Thymus (tissue), 11 donors: ENCODE measurements around the gene MKX. TPM values are rescaled to one million over a fixed set of nuclear protein-coding genes. Genes with fewer than 3 reads are reported as not detected.

Experiments used
- DNase-seq, 9 donors: peaks; one replicate each; pipeline ENCODE4 v3.0.0-alpha.2; 2013; ENCODE audit warnings: low spot score in 9 of 9, low read depth in 6 of 9, missing footprints in 1 of 9
- H3K27ac ChIP-seq, 2 donors: one replicate each; pipeline ENCODE4 v1.5.1; 2013; ENCODE audit warnings: control low read depth in 1 of 2, low read depth in 1 of 2, low read length in 1 of 2, mild to moderate bottlenecking in 1 of 2, moderate library complexity in 1 of 2
- H3K27me3 ChIP-seq, 2 donors: one replicate each; pipeline ENCODE4 v1.5.1; 2013; ENCODE audit warnings: low read length in 1 of 2; ENCODE audit not compliant: control insufficient read depth in 2 of 2, insufficient read depth in 1 of 2
- H3K36me3 ChIP-seq, 2 donors: one replicate each; pipeline ENCODE4 v1.5.1; 2013; ENCODE audit warnings: low read length in 1 of 2, mild to moderate bottlenecking in 1 of 2, moderate library complexity in 1 of 2; ENCODE audit not compliant: control insufficient read depth in 2 of 2, insufficient read depth in 2 of 2
- H3K4me1 ChIP-seq, 2 donors: one replicate each; pipeline ENCODE4 v1.5.1; 2013; ENCODE audit warnings: low read length in 2 of 2; ENCODE audit not compliant: control insufficient read depth in 2 of 2, insufficient read depth in 2 of 2
- H3K4me3 ChIP-seq, 2 donors: one replicate each; pipeline ENCODE4 v1.5.1; 2013; ENCODE audit warnings: low read length in 2 of 2, control low read depth in 1 of 2, mild to moderate bottlenecking in 1 of 2
- H3K9me3 ChIP-seq, 2 donors: one replicate each; pipeline ENCODE4 v1.5.1; 2013; ENCODE audit warnings: low read length in 1 of 2, mild to moderate bottlenecking in 1 of 2; ENCODE audit not compliant: control insufficient read depth in 2 of 2, insufficient read depth in 1 of 2
- WGBS: extraction: QIAGEN DNeasy Blood & Tissue Kit; methylation state at CpG from one replicate; pipeline ENCODE4 v1.1.7; 2013; 5-methylcytosine and 5-hydroxymethylcytosine counted together
- polyA plus RNA-seq: library from polyadenylated mRNA; stranded (reverse); fragments of 200-250 nt; gene quantifications from one replicate; pipeline ENCODE4 v1.2.3, GENCODE V29; 2013
- total RNA-seq: library from RNA; stranded (reverse); fragments of 120-200 nt; gene quantifications from one replicate; pipeline ENCODE4 v1.2.4, GENCODE V29; 2013
- donor health status: healthy.

Gene MKX
- total and polyA plus RNA-seq, 2 donors: 0.05 to 0.34 TPM

DNA sequence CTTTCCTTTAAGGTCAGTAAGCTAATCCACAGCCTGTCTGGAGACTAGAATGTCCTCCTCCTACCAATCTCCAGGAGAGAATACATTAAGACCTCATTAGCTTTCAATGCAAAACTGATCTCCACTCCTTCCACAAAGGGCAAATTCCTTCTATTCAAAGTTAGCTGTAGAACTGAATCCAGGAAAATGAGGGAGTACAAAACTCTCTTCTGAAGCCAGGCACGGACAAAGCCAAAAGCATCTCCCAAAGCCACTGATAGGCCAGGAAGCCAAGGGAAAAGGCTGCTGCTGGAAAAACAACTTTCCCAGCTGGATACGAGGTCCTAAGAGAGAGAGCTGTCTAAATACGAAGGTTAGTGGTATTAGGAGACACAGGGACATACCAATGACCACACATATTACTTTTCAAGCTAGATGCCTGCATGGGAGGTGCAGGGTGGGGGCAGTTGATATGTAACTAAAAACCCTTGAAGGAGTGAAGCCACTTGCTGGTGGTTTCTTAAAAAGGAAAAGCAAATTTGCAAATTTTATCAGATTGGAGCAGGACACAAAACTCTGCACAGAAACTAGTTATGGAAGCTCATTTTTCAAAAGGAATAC is 43.6 kb downstream of the MKX start:
- Histone ChIP-seq H3K9me3 (no peaks in the 10 kb centered on the region), H3K27me3 (peaks cover 0 to 2% of the 10 kb centered on the region in 2 donors), H3K4me3 (no peak overlapping the region), H3K36me3 (no peaks in the 10 kb centered on the region), H3K4me1 (no peaks in the 10 kb centered on the region), H3K27ac (no peak overlapping the region)
- DNase-seq: no peak
- WGBS: 90% methylated on average over 3 of the region's 3 CpGs

DNA sequence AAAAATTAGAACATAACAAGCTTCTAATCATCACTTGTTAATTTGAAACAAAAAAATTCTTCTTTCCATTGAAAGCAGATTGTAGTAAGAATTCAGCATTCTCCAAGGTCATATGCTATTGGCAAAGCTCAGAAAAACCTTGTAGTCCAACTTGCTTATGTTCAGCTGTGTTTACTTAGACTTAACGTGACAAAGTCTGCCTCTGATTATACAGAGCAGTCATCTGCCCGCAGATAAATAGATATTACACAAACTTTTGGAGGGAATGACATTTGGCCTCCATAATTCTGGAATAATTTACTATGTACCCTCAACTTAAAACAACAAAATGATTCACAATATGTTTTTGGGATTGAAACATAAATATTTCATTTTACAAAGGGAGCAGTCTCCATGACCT is 45.8 kb downstream of the MKX start:
- no peak overlapping the region for H3K4me3 ChIP-seq
- H3K4me1 ChIP-seq: no peaks in the 10 kb centered on the region
- no peak overlapping the region for H3K27ac ChIP-seq
- DNase-seq: no peak
- H3K27me3 ChIP-seq: peaks cover 0 to 2% of the 10 kb centered on the region in 2 donors
- H3K36me3 ChIP-seq: no peaks in the 10 kb centered on the region
- 95% methylated on average over 2 of the region's 2 CpGs for WGBS
- no peaks in the 10 kb centered on the region for H3K9me3 ChIP-seq

GRCh38 chr10:27698961-27699360 is 46.7 kb downstream of the MKX start:
- peaks cover 0 to 2% of the 10 kb centered on the region in 2 donors for H3K27me3 ChIP-seq

DNA sequence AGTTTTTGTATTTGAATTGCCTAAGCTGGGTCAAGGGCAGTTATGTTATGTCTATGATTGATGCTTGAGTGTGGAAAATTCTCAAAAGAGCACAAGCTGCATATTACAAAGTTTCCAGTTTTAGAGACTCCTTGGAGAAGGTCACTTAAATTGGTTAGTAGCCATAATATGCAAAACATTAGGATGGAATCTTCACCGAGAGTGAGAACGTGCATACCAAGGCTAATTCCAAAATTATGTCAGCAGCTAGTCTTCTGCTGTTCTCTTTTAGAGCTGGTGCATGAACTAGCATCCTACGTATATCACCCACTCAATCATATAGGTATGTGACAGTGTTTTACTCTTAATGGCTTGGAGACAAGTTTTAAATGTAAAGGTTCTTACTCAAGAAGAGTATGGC is 49.2 kb downstream of the MKX start:
- Histone ChIP-seq H3K4me1 (no peaks in the 10 kb centered on the region), H3K27me3 (peaks cover 0 to 2% of the 10 kb centered on the region in 2 donors), H3K27ac (no peak overlapping the region), H3K9me3 (no peaks in the 10 kb centered on the region), H3K36me3 (no peaks in the 10 kb centered on the region), H3K4me3 (no peak overlapping the region)
- no peak for DNase-seq
- WGBS: 99% methylated on average over 3 of the region's 3 CpGs

More at GRCh38 chr10:27698961-27699360, 46.7 kb downstream of the MKX start:
- H3K4me1 ChIP-seq: no peaks in the 10 kb centered on the region
- H3K9me3 ChIP-seq: no peaks in the 10 kb centered on the region
- H3K36me3 ChIP-seq: no peaks in the 10 kb centered on the region
- no peak overlapping the region for H3K4me3 ChIP-seq
- WGBS: 97% methylated on average over 2 of the region's 2 CpGs
- no peak for DNase-seq
- H3K27ac ChIP-seq: no peak overlapping the region

- Histone ChIP-seq H3K27me3 (peaks cover 0 to 2% of the 10 kb centered on the region in 2 donors), H3K4me3 (no peak overlapping the region), H3K4me1 (no peaks in the 10 kb centered on the region), H3K9me3 (no peaks in the 10 kb centered on the region), H3K27ac (no peak overlapping the region), H3K36me3 (no peaks in the 10 kb centered on the region)
- DNase-seq: no peak
- WGBS: 97% methylated on average over 2 of the region's 2 CpGs
These were observed 49.9 kb downstream of the MKX start for GRCh38 chr10:27695706-27696105.

- WGBS: 95% methylated on average over 6 of the region's 6 CpGs
- H3K4me3 ChIP-seq: no peak overlapping the region
- no peaks in the 10 kb centered on the region for H3K36me3 ChIP-seq
- peaks cover 0 to 2% of the 10 kb centered on the region in 2 donors for H3K27me3 ChIP-seq
- no peak for DNase-seq
- no peaks in the 10 kb centered on the region for H3K4me1 ChIP-seq
- H3K9me3 ChIP-seq: no peaks in the 10 kb centered on the region
- no peak overlapping the region for H3K27ac ChIP-seq
These were observed 50.5 kb downstream of the MKX start for GRCh38 chr10:27695088-27695487.

DNA sequence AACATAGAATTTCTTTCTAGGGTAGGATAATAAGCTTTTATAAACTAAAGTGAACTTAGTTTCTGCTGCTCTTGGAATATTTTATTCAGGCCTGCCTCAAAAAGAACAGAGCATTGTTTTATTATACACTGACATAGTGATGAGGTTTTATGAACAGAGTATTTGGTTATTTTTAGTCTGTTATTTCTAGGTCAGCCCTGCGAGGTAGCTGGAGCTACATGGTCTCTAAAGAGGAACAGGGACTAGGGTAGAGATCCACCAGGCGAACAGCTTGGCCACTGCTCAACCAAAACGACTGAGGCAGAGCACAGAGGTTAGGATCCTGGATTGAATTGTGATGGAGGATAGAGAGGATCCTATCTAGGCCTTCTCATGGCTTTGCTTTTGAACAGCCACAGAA is 53.0 kb downstream of the MKX start:
- no peak overlapping the region for H3K27ac ChIP-seq
- no peak overlapping the region for H3K4me3 ChIP-seq
- H3K27me3 ChIP-seq: peaks cover 0 to under 1% of the 10 kb centered on the region in 2 donors
- no peaks in the 10 kb centered on the region for H3K9me3 ChIP-seq
- H3K4me1 ChIP-seq: no peaks in the 10 kb centered on the region
- 90% methylated on average over 3 of the region's 3 CpGs for WGBS
- no peak for DNase-seq
- no peaks in the 10 kb centered on the region for H3K36me3 ChIP-seq

GRCh38 chr10:27688991-27689390 is 56.6 kb downstream of the MKX start:
- no peaks in the 10 kb centered on the region for H3K9me3 ChIP-seq
- no peak for DNase-seq
- H3K4me1 ChIP-seq: no peaks in the 10 kb centered on the region
- 94% methylated on average over 4 of the region's 4 CpGs for WGBS
- no peak overlapping the region for H3K4me3 ChIP-seq
- H3K36me3 ChIP-seq: no peaks in the 10 kb centered on the region
- H3K27ac ChIP-seq: no peak overlapping the region
- no peaks in the 10 kb centered on the region for H3K27me3 ChIP-seq

- Histone ChIP-seq H3K27me3 (no peaks in the 10 kb centered on the region), H3K4me3 (no peak overlapping the region), H3K36me3 (no peaks in the 10 kb centered on the region), H3K4me1 (no peaks in the 10 kb centered on the region), H3K27ac (no peak overlapping the region), H3K9me3 (no peaks in the 10 kb centered on the region)
- 95% methylated on average over 1 of the region's 1 CpG for WGBS
- DNase-seq: no peak
These were observed 57.3 kb downstream of the MKX start for GRCh38 chr10:27688276-27688675.
